GM23338 (cell line): ENCODE results near the gene TMEM187. TPM values are rescaled to one million over a fixed set of nuclear protein-coding genes. Genes with fewer than 3 reads are reported as not detected.

ENCODE experiments used
- ATAC-seq: fragments of 200-7000 bp; cut with Tn5 transposase; 3 replicates; pipeline ENCODE4 v1.9.1; 2020
- DNase-seq: peaks from one replicate; pipeline ENCODE4 v3.0.0-alpha.2; 2015; ENCODE audit warnings: low spot score
- H2AFZ ChIP-seq: fragments of 200-600 bp; sonication (generic); 2 replicates; pipeline ENCODE4 v1.8.0; 2016; ENCODE audit warnings: antibody characterized with exemption, mild to moderate bottlenecking, moderate library complexity
- H3F3A ChIP-seq: fragments of 200-600 bp; sonication (generic); replicated peaks from 2 replicates; pipeline ENCODE4 v1.8.0; 2017; ENCODE audit warnings: antibody characterized with exemption, mixed run types, low read depth
- H3K27ac ChIP-seq: fragments of 200-600 bp; sonication (generic); 2 replicates; pipeline ENCODE4 v1.6.1; 2016; ENCODE audit warnings: low read depth
- H3K27me3 ChIP-seq: fragments of 200-600 bp; sonication (generic); 2 replicates; pipeline ENCODE4 v1.8.0; 2016; ENCODE audit warnings: mild to moderate bottlenecking, mixed run types, moderate library complexity; ENCODE audit not compliant: insufficient read depth
- H3K36me3 ChIP-seq: fragments of 200-600 bp; sonication (generic); 2 replicates; pipeline ENCODE4 v1.8.0; 2016; ENCODE audit warnings: mild to moderate bottlenecking; ENCODE audit not compliant: insufficient read depth
- H3K4me1 ChIP-seq: fragments of 200-600 bp; sonication (generic); 2 replicates; pipeline ENCODE4 v1.8.0; 2016; ENCODE audit warnings: mild to moderate bottlenecking, moderate library complexity; ENCODE audit not compliant: insufficient read depth
- H3K4me2 ChIP-seq: fragments of 200-600 bp; sonication (generic); 2 replicates; pipeline ENCODE4 v1.7.1; 2017; ENCODE audit warnings: mixed run types
- H3K4me3 ChIP-seq: fragments of 200-600 bp; sonication (generic); 2 replicates; pipeline ENCODE4 v1.6.1; 2016; ENCODE audit warnings: mixed run types
- H3K79me2 ChIP-seq: fragments of 200-600 bp; sonication (generic); replicated peaks from 2 replicates; pipeline ENCODE4 v1.8.0; 2017; ENCODE audit warnings: mild to moderate bottlenecking; ENCODE audit not compliant: insufficient read depth
- H3K9me2 ChIP-seq: fragments of 200-600 bp; sonication (generic); 2 replicates; pipeline ENCODE4 v1.8.0; 2017; ENCODE audit not compliant: insufficient read depth
- H4K20me1 ChIP-seq: fragments of 200-600 bp; sonication (generic); replicated peaks from 2 replicates; pipeline ENCODE4 v1.8.0; 2017; ENCODE audit warnings: mild to moderate bottlenecking; ENCODE audit not compliant: insufficient read depth
- H3K27ac Mint-ChIP-seq: 2 replicates; pipeline ENCODE4 v1.8.0; 2020; ENCODE audit warnings: inconsistent platforms, mild to moderate bottlenecking, moderate library complexity, mixed read lengths
- H3K27me3 Mint-ChIP-seq: 3 replicates; pipeline ENCODE4 v1.8.0; 2022; ENCODE audit warnings: low read depth, mild to moderate bottlenecking, moderate library complexity, mixed read lengths, inconsistent platforms; ENCODE audit not compliant: insufficient read depth, poor library complexity
- H3K36me3 Mint-ChIP-seq: 3 replicates; pipeline ENCODE4 v1.8.0; 2021; ENCODE audit warnings: low read depth, mild to moderate bottlenecking, inconsistent platforms, moderate library complexity, mixed read lengths
- H3K4me1 Mint-ChIP-seq: 3 replicates; pipeline ENCODE4 v1.8.0; 2020; ENCODE audit warnings: mild to moderate bottlenecking, inconsistent platforms, mixed read lengths
- H3K4me3 Mint-ChIP-seq: 3 replicates; pipeline ENCODE4 v1.8.0; 2021; ENCODE audit warnings: moderate library complexity, mild to moderate bottlenecking, inconsistent platforms, mixed read lengths
- H3K9me3 Mint-ChIP-seq: 3 replicates; pipeline ENCODE4 v1.8.0; 2020; ENCODE audit warnings: moderate library complexity, mild to moderate bottlenecking, inconsistent platforms, mixed read lengths
- CREB1 ChIP-seq: fragments of 250-450 bp; sonication (Bioruptor Pico); IDR thresholded peaks from 2 replicates; pipeline ENCODE4 v1.5.0; 2020; ENCODE audit warnings: low read depth, mild to moderate bottlenecking, moderate library complexity
- EZH2phosphoT487 ChIP-seq: fragments of 200-600 bp; sonication (generic); IDR thresholded peaks from one replicate; pipeline ENCODE4 v1.8.1; 2018; ENCODE audit warnings: antibody characterized with exemption; ENCODE audit not compliant: unreplicated experiment
- NANOG ChIP-seq: IDR thresholded peaks from 2 replicates; pipeline ENCODE4 v1.6.1; 2016; ENCODE audit warnings: antibody characterized with exemption, borderline replicate concordance
- POLR2AphosphoS5 ChIP-seq: IDR thresholded peaks from 2 replicates; pipeline ENCODE4 v1.6.1; 2016; ENCODE audit warnings: antibody characterized with exemption, low read depth
- STAT1 ChIP-seq: IDR thresholded peaks from one replicate; pipeline ENCODE4 v1.6.1; 2016; ENCODE audit warnings: antibody characterized with exemption; ENCODE audit not compliant: unreplicated experiment
- ZNF114 ChIP-seq: fragments of 250-450 bp; sonication (Bioruptor Pico); IDR thresholded peaks from 2 replicates; pipeline ENCODE4 v1.5.0; 2020; ENCODE audit warnings: mild to moderate bottlenecking, moderate library complexity
- ZNF331 ChIP-seq: fragments of 250-450 bp; sonication (Bioruptor Pico); IDR thresholded peaks from 2 replicates; pipeline ENCODE4 v1.5.0; 2020; ENCODE audit warnings: low read depth, mild to moderate bottlenecking, moderate library complexity
- polyA plus RNA-seq: library from polyadenylated mRNA; unstranded; fragments of >200 nt; fragmentation: Nextera tagmentation; extraction: Ambion mirVana; gene quantifications from 2 replicates; pipeline ENCODE4 v1.2.1, GENCODE V29; 2016
- total RNA-seq: library from RNA; depleted of rRNA; stranded (reverse); fragments of >200 nt; shearing (Covaris generic); gene quantifications from 2 replicates; pipeline ENCODE4 v1.2.3, GENCODE V29; 2014
- TF ChIP-seq, protein P1 (sequence below), 2 experiments: fragments of 200-600 bp in 1 of 2; sonication (generic) in 1 of 2; conservative IDR thresholded peaks; 2 replicates each; pipeline versions ENCODE4 v1.5.1 to v1.6.1; 2016 to 2017; ENCODE audit warnings: antibody characterized with exemption in 2 of 2, low read depth in 2 of 2, mild to moderate bottlenecking in 2 of 2, moderate library complexity in 1 of 2
- TF ChIP-seq, protein P2 (sequence below): IDR thresholded peaks from one replicate; pipeline ENCODE4 v1.6.1; 2018; ENCODE audit warnings: antibody characterized with exemption; ENCODE audit not compliant: unreplicated experiment
- TF ChIP-seq, protein P3 (sequence below): IDR thresholded peaks from 2 replicates; pipeline ENCODE4 v1.6.1; 2016; ENCODE audit warnings: antibody characterized with exemption
- TF ChIP-seq, protein P4 (sequence below): fragments of 250-450 bp; sonication (Bioruptor Pico); IDR thresholded peaks from 2 replicates; pipeline ENCODE4 v1.5.0; 2020; ENCODE audit warnings: mild to moderate bottlenecking, moderate library complexity

The TMEM187 gene
- total and polyA plus RNA-seq, 2 experiments from 2014 or later, result 2.5 to 4.4 TPM

DNA sequence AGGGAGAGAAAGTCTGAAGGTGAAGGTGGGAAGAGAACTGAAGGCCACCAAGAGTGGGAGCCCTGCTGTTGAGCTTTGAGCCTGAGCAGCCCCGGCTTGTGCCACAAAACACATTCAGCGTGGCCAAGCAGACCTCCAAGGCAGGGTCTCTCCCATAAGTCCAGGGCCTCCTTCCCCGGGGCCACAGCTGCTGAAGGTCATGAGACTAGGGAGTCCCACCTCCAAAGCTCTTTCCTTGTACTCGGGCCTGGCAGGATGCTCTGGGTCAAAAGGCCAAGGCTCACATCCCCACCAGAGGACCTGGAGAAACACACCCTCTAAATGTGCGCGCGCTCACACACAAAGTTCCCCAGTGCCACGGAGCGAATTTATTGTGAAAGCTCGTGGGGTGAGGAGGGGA, 43.0 kb upstream of the TMEM187 start (continued):
- TF ChIP-seq NANOG, result no peak
- no peak for TF ChIP-seq EZH2phosphoT487
- TF ChIP-seq ZNF331, result no peak
- TF ChIP-seq, protein P1, sequence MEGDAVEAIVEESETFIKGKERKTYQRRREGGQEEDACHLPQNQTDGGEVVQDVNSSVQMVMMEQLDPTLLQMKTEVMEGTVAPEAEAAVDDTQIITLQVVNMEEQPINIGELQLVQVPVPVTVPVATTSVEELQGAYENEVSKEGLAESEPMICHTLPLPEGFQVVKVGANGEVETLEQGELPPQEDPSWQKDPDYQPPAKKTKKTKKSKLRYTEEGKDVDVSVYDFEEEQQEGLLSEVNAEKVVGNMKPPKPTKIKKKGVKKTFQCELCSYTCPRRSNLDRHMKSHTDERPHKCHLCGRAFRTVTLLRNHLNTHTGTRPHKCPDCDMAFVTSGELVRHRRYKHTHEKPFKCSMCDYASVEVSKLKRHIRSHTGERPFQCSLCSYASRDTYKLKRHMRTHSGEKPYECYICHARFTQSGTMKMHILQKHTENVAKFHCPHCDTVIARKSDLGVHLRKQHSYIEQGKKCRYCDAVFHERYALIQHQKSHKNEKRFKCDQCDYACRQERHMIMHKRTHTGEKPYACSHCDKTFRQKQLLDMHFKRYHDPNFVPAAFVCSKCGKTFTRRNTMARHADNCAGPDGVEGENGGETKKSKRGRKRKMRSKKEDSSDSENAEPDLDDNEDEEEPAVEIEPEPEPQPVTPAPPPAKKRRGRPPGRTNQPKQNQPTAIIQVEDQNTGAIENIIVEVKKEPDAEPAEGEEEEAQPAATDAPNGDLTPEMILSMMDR (conservative IDR thresholded peaks at IDR 0.05; ENCODE audit: low read depth in 2 of 2), result no peak
- TF ChIP-seq CREB1, result no peak
- no peak for TF ChIP-seq ZNF114 (CRISPR knock-in tag)
- no peak for TF ChIP-seq STAT1
- TF ChIP-seq, protein P2, sequence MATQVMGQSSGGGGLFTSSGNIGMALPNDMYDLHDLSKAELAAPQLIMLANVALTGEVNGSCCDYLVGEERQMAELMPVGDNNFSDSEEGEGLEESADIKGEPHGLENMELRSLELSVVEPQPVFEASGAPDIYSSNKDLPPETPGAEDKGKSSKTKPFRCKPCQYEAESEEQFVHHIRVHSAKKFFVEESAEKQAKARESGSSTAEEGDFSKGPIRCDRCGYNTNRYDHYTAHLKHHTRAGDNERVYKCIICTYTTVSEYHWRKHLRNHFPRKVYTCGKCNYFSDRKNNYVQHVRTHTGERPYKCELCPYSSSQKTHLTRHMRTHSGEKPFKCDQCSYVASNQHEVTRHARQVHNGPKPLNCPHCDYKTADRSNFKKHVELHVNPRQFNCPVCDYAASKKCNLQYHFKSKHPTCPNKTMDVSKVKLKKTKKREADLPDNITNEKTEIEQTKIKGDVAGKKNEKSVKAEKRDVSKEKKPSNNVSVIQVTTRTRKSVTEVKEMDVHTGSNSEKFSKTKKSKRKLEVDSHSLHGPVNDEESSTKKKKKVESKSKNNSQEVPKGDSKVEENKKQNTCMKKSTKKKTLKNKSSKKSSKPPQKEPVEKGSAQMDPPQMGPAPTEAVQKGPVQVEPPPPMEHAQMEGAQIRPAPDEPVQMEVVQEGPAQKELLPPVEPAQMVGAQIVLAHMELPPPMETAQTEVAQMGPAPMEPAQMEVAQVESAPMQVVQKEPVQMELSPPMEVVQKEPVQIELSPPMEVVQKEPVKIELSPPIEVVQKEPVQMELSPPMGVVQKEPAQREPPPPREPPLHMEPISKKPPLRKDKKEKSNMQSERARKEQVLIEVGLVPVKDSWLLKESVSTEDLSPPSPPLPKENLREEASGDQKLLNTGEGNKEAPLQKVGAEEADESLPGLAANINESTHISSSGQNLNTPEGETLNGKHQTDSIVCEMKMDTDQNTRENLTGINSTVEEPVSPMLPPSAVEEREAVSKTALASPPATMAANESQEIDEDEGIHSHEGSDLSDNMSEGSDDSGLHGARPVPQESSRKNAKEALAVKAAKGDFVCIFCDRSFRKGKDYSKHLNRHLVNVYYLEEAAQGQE, result no peak
- TF ChIP-seq, protein P3, sequence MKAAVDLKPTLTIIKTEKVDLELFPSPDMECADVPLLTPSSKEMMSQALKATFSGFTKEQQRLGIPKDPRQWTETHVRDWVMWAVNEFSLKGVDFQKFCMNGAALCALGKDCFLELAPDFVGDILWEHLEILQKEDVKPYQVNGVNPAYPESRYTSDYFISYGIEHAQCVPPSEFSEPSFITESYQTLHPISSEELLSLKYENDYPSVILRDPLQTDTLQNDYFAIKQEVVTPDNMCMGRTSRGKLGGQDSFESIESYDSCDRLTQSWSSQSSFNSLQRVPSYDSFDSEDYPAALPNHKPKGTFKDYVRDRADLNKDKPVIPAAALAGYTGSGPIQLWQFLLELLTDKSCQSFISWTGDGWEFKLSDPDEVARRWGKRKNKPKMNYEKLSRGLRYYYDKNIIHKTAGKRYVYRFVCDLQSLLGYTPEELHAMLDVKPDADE, result no peak

DNA sequence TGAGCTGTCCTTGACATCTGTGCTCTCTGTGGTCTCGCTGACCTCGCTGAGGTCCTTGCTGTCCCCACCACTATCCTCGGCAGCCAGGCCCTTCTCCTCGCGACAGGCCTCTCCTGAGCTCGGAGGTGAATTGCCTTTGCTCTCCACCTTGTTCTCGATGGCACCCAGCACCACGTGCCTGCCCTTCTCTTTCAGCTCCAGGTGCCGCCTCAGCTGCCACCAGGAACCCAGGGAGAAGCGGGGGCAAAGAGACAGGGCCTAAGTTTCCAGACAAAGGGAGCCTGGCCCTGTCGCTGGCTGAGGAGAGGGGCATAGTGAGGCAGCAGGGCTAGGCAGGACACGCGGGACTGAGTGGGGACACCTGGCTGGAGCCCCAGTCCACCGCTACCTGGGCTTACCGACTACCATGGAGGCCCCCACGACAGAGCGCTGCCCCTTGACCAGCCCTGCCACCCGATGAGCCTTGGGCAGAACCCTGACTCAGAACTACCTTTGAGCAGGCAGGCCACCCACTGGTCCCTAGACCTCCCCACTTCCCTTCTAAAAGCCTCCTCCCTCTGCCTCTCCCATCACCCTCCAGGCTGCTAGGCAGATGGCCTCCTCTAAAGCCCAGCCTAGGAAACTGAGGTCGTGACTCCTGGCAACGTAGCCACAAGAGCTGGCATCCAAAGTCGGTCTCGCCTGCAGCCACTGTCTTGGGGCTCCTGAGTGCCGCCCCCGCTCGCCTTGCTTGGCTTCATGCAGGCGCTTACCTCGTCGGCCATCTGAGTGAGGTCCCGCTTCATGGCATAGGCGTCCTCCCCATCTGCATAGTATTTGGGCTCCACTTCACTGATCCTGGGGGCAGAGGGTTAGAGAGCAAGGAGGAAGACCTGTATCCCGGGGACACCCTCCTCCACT, 42.3 kb upstream of the TMEM187 start:
- Histone ChIP-seq H2AFZ (no peak overlapping the region), H3K4me3 (no peak overlapping the region), H3K4me1 (peaks cover 4% of the 10 kb centered on the region; the same call in 1 of the 2 replicates), H3K27ac (no peak overlapping the region), H3F3A (0 out of 2 replicates have a peak, but pooled peaks cover 5% of the 10 kb centered on the region), H3K27me3 (no peaks in the 10 kb centered on the region), H3K9me2 (no peaks in the 10 kb centered on the region), H4K20me1 (no peaks in the 10 kb centered on the region; the same call in 1 of the 2 replicates), H3K79me2 (peaks cover 12% of the 10 kb centered on the region), H3K36me3 (no peaks in the 10 kb centered on the region), H3K4me2 (no peak overlapping the region)
- ATAC-seq, result no peak
- Mint-ChIP-seq H3K36me3 (peaks cover 24% of the 10 kb centered on the region), H3K27ac (no peak overlapping the region), H3K27me3 (peaks cover 9% of the 10 kb centered on the region), H3K4me1 (peaks cover 13% of the 10 kb centered on the region), H3K9me3 (no peaks in the 10 kb centered on the region; the same call in 2 of the 3 replicates), H3K4me3 (no peak overlapping the region)
- DNase-seq, result no peak
- no peak for TF ChIP-seq POLR2AphosphoS5
- TF ChIP-seq, protein P4, sequence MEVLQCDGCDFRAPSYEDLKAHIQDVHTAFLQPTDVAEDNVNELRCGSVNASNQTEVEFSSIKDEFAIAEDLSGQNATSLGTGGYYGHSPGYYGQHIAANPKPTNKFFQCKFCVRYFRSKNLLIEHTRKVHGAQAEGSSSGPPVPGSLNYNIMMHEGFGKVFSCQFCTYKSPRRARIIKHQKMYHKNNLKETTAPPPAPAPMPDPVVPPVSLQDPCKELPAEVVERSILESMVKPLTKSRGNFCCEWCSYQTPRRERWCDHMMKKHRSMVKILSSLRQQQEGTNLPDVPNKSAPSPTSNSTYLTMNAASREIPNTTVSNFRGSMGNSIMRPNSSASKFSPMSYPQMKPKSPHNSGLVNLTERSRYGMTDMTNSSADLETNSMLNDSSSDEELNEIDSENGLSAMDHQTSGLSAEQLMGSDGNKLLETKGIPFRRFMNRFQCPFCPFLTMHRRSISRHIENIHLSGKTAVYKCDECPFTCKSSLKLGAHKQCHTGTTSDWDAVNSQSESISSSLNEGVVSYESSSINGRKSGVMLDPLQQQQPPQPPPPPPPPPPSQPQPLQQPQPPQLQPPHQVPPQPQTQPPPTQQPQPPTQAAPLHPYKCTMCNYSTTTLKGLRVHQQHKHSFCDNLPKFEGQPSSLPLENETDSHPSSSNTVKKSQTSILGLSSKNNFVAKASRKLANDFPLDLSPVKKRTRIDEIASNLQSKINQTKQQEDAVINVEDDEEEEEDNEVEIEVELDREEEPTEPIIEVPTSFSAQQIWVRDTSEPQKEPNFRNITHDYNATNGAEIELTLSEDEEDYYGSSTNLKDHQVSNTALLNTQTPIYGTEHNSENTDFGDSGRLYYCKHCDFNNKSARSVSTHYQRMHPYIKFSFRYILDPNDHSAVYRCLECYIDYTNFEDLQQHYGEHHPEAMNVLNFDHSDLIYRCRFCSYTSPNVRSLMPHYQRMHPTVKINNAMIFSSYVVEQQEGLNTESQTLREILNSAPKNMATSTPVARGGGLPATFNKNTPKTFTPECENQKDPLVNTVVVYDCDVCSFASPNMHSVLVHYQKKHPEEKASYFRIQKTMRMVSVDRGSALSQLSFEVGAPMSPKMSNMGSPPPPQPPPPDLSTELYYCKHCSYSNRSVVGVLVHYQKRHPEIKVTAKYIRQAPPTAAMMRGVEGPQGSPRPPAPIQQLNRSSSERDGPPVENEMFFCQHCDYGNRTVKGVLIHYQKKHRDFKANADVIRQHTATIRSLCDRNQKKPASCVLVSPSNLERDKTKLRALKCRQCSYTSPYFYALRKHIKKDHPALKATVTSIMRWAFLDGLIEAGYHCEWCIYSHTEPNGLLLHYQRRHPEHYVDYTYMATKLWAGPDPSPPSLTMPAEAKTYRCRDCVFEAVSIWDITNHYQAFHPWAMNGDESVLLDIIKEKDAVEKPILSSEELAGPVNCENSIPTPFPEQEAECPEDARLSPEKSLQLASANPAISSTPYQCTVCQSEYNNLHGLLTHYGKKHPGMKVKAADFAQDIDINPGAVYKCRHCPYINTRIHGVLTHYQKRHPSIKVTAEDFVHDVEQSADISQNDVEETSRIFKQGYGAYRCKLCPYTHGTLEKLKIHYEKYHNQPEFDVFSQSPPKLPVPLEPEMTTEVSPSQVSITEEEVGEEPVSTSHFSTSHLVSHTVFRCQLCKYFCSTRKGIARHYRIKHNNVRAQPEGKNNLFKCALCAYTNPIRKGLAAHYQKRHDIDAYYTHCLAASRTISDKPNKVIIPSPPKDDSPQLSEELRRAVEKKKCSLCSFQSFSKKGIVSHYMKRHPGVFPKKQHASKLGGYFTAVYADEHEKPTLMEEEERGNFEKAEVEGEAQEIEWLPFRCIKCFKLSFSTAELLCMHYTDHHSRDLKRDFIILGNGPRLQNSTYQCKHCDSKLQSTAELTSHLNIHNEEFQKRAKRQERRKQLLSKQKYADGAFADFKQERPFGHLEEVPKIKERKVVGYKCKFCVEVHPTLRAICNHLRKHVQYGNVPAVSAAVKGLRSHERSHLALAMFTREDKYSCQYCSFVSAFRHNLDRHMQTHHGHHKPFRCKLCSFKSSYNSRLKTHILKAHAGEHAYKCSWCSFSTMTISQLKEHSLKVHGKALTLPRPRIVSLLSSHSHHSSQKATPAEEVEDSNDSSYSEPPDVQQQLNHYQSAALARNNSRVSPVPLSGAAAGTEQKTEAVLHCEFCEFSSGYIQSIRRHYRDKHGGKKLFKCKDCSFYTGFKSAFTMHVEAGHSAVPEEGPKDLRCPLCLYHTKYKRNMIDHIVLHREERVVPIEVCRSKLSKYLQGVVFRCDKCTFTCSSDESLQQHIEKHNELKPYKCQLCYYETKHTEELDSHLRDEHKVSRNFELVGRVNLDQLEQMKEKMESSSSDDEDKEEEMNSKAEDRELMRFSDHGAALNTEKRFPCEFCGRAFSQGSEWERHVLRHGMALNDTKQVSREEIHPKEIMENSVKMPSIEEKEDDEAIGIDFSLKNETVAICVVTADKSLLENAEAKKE (CRISPR knock-in tag), result no peak
